Neural cell (in vitro differentiated cells): Measurements from ENCODE around the gene MAP2. TPM values are rescaled to one million over a fixed set of nuclear protein-coding genes. Genes with fewer than 3 reads are reported as not detected.

Experiments
- H2AFZ ChIP-seq: fragments of 200-600, 300-800 bp; sonication (generic), shearing (Covaris generic); 2 replicates; pipeline ENCODE4 v1.6.0; 2014; ENCODE audit warnings: low read depth, mild to moderate bottlenecking, antibody characterized with exemption, low read length, moderate library complexity
- H3F3A ChIP-seq: fragments of 200-600 bp; shearing (Covaris generic); 2 replicates; pipeline ENCODE4 v1.6.1; 2016; ENCODE audit warnings: mild to moderate bottlenecking, moderate library complexity, mixed read lengths, antibody characterized with exemption, low read length; ENCODE audit not compliant: insufficient read depth, poor library complexity, severe bottlenecking
- H3K27ac ChIP-seq: fragments of 200-600, 300-800 bp; sonication (generic), shearing (Covaris generic); 2 replicates; pipeline ENCODE4 v1.5.1; 2014; ENCODE audit warnings: mild to moderate bottlenecking, low read length, moderate library complexity
- H3K27me3 ChIP-seq: fragments of 300-800, 200-600 bp; sonication (generic), shearing (Covaris generic); 2 replicates; pipeline ENCODE4 v1.6.0; 2014; ENCODE audit warnings: mild to moderate bottlenecking, low read depth, low read length, moderate library complexity; ENCODE audit not compliant: insufficient read depth
- H3K36me3 ChIP-seq: fragments of 300-800, 200-600 bp; sonication (generic), shearing (Covaris generic); 2 replicates; pipeline ENCODE4 v1.5.1; 2014; ENCODE audit warnings: mild to moderate bottlenecking, antibody characterized with exemption, low read length, moderate library complexity; ENCODE audit not compliant: insufficient read depth
- H3K4me2 ChIP-seq: fragments of 300-800, 200-600 bp; sonication (generic), shearing (Covaris generic); 2 replicates; pipeline ENCODE4 v1.6.0; 2014; ENCODE audit warnings: mild to moderate bottlenecking, low read length
- H3K4me3 ChIP-seq: fragments of 300-800, 200-600 bp; sonication (generic), shearing (Covaris generic); 2 replicates; pipeline ENCODE4 v1.5.1; 2014; ENCODE audit warnings: mild to moderate bottlenecking, low read length, moderate library complexity
- H3K79me2 ChIP-seq: fragments of 200-600 bp; shearing (Covaris generic); replicated peaks from 2 replicates; pipeline ENCODE4 v1.6.0; 2014; ENCODE audit warnings: mild to moderate bottlenecking, low read length, moderate library complexity; ENCODE audit not compliant: insufficient read depth
- H3K9ac ChIP-seq: fragments of 300-800, 200-600 bp; sonication (generic), shearing (Covaris generic); 2 replicates; pipeline ENCODE4 v1.6.1; 2016; ENCODE audit warnings: mild to moderate bottlenecking, low read length, mixed read lengths
- H3K9me2 ChIP-seq: fragments of 200-600 bp; shearing (Covaris generic); 2 replicates; pipeline ENCODE4 v1.6.1; 2016; ENCODE audit warnings: mild to moderate bottlenecking, low read length, mixed read lengths; ENCODE audit not compliant: insufficient read depth
- H3K9me3 ChIP-seq: fragments of 200-600, 300-800 bp; sonication (generic), shearing (Covaris generic); 2 replicates; pipeline ENCODE4 v1.6.1; 2016; ENCODE audit warnings: mild to moderate bottlenecking, mixed run types, low read length, moderate library complexity, mixed read lengths
- H4K20me1 ChIP-seq: fragments of 200-600 bp; shearing (Covaris generic); 2 replicates; pipeline ENCODE4 v1.6.1; 2016; ENCODE audit warnings: mild to moderate bottlenecking, mixed run types; ENCODE audit not compliant: insufficient read depth
- EP300 ChIP-seq: fragments of 450-650 bp; conservative IDR thresholded peaks from 2 replicates; pipeline ENCODE4 v1.6.1; 2014; ENCODE audit warnings: antibody characterized with exemption, mild to moderate bottlenecking, moderate library complexity; ENCODE audit not compliant: poor library complexity, severe bottlenecking
- EZH2 ChIP-seq: fragments of 200-600, 300-800 bp; shearing (Covaris generic), sonication (generic); IDR thresholded peaks from 2 replicates; pipeline ENCODE4 v1.6.1; 2014; ENCODE audit warnings: antibody characterized with exemption, low read length, borderline replicate concordance, mild to moderate bottlenecking; ENCODE audit not compliant: insufficient read depth, poor library complexity, severe bottlenecking
- MXI1 ChIP-seq: fragments of 450-650 bp; conservative IDR thresholded peaks from 2 replicates; pipeline ENCODE4 v1.6.1; 2014; ENCODE audit warnings: antibody characterized with exemption, mild to moderate bottlenecking; ENCODE audit not compliant: poor library complexity, severe bottlenecking
- POLR2AphosphoS5 ChIP-seq: IDR thresholded peaks from 2 replicates; pipeline ENCODE4 v1.6.1; 2012
- RAD21 ChIP-seq: fragments of 450-650 bp; conservative IDR thresholded peaks from 2 replicates; pipeline ENCODE4 v1.6.1; 2014; ENCODE audit warnings: antibody characterized with exemption, mild to moderate bottlenecking, moderate library complexity
- SMC3 ChIP-seq: fragments of 450-650 bp; conservative IDR thresholded peaks from 2 replicates; pipeline ENCODE4 v1.6.1; 2014; ENCODE audit warnings: antibody characterized with exemption, mild to moderate bottlenecking, moderate library complexity; ENCODE audit not compliant: poor library complexity
- TAF1 ChIP-seq: IDR thresholded peaks from 2 replicates; pipeline ENCODE4 v1.6.1; 2012; ENCODE audit warnings: low read depth
- polyA plus RNA-seq: library from polyadenylated mRNA; depleted of rRNA; stranded (reverse); fragments of >200 nt; gene quantifications from 2 replicates; pipeline ENCODE4 v1.2.3, GENCODE V29; 2014
- TF ChIP-seq, protein P1 (sequence below): fragments of 450-650 bp; IDR thresholded peaks from 2 replicates; pipeline ENCODE4 v1.5.1; 2014; ENCODE audit warnings: antibody characterized with exemption, mild to moderate bottlenecking, moderate library complexity; ENCODE audit not compliant: poor library complexity, severe bottlenecking
- TF ChIP-seq, protein P2 (sequence below): IDR thresholded peaks from 2 replicates; pipeline ENCODE4 v1.6.1; 2012; ENCODE audit warnings: borderline replicate concordance

MAP2 gene
- polyA plus RNA-seq, 1 donor from 2014 or later = 450 TPM

DNA sequence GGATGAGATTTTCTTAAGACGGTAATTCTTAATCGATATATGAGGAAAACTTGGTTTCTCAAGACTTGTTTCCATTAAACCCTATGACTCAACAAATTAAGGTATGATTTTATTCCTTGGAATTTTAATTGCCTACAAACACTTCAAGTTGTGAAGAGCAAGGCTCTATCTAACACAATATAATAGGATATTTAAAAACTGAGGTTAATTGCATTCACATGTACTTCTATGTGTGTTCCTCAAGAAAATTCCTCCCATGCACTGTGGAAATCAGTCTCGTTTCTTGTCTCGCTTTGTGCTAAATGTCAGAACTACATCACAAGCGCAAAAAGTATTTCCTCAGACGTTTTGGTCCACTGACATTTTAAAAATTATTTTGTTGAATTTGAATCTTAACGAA is 238.2 kb downstream of the MAP2 start:
- H3K27me3 ChIP-seq = no peaks in the 10 kb centered on the region
- H3K9ac ChIP-seq = peak overlapping the region; percentile 70
- H3K4me3 ChIP-seq = peak overlapping the region; percentile 65
- TF ChIP-seq, protein P1, sequence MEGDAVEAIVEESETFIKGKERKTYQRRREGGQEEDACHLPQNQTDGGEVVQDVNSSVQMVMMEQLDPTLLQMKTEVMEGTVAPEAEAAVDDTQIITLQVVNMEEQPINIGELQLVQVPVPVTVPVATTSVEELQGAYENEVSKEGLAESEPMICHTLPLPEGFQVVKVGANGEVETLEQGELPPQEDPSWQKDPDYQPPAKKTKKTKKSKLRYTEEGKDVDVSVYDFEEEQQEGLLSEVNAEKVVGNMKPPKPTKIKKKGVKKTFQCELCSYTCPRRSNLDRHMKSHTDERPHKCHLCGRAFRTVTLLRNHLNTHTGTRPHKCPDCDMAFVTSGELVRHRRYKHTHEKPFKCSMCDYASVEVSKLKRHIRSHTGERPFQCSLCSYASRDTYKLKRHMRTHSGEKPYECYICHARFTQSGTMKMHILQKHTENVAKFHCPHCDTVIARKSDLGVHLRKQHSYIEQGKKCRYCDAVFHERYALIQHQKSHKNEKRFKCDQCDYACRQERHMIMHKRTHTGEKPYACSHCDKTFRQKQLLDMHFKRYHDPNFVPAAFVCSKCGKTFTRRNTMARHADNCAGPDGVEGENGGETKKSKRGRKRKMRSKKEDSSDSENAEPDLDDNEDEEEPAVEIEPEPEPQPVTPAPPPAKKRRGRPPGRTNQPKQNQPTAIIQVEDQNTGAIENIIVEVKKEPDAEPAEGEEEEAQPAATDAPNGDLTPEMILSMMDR = no peak
- TF ChIP-seq RAD21 = no peak
- no peak for TF ChIP-seq POLR2AphosphoS5
- no peak for TF ChIP-seq SMC3
- TF ChIP-seq EZH2 = no peak
- no peak for TF ChIP-seq TAF1
- TF ChIP-seq EP300 = no peak
- no peak for TF ChIP-seq MXI1
- TF ChIP-seq, protein P2, sequence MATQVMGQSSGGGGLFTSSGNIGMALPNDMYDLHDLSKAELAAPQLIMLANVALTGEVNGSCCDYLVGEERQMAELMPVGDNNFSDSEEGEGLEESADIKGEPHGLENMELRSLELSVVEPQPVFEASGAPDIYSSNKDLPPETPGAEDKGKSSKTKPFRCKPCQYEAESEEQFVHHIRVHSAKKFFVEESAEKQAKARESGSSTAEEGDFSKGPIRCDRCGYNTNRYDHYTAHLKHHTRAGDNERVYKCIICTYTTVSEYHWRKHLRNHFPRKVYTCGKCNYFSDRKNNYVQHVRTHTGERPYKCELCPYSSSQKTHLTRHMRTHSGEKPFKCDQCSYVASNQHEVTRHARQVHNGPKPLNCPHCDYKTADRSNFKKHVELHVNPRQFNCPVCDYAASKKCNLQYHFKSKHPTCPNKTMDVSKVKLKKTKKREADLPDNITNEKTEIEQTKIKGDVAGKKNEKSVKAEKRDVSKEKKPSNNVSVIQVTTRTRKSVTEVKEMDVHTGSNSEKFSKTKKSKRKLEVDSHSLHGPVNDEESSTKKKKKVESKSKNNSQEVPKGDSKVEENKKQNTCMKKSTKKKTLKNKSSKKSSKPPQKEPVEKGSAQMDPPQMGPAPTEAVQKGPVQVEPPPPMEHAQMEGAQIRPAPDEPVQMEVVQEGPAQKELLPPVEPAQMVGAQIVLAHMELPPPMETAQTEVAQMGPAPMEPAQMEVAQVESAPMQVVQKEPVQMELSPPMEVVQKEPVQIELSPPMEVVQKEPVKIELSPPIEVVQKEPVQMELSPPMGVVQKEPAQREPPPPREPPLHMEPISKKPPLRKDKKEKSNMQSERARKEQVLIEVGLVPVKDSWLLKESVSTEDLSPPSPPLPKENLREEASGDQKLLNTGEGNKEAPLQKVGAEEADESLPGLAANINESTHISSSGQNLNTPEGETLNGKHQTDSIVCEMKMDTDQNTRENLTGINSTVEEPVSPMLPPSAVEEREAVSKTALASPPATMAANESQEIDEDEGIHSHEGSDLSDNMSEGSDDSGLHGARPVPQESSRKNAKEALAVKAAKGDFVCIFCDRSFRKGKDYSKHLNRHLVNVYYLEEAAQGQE = no peak
- H4K20me1 ChIP-seq = peaks cover 4% of the 10 kb centered on the region
- H3F3A ChIP-seq = peaks cover 10% of the 10 kb centered on the region
- peak overlapping the region; percentile 86 for H3K27ac ChIP-seq
- no peak overlapping the region for H2AFZ ChIP-seq
- no peaks in the 10 kb centered on the region for H3K9me3 ChIP-seq
- H3K9me2 ChIP-seq = no peaks in the 10 kb centered on the region
- peaks cover 89% of the 10 kb centered on the region for H3K79me2 ChIP-seq
- H3K36me3 ChIP-seq = peaks cover 4% of the 10 kb centered on the region
- peak overlapping the region; percentile 92 for H3K4me2 ChIP-seq

DNA sequence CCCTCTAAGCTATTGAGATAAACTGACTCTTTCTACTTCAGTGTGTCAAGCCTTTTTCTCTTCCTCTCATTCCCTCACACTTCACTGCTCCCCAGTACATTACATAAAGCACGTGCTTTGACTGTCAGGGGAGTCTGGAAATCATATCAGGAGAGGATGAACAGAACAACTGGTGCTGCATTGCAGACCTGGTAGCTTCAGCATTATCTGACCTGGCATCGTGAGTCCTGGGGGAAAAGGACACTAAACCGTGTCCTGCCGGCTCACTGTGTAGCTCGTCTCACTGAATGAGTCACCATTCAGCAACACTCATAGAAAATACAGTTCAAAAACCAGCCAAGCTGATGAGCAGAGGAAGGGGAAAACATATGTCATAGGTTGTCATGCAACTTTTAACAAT is 239.3 kb downstream of the MAP2 start:
- Histone ChIP-seq H3K4me2 (peak overlapping the region; percentile 92), H3F3A (peaks cover 12% of the 10 kb centered on the region), H3K4me3 (peak overlapping the region; percentile 65), H3K36me3 (no peaks in the 10 kb centered on the region), H4K20me1 (peaks cover 4% of the 10 kb centered on the region), H3K79me2 (peaks cover 89% of the 10 kb centered on the region), H3K9me2 (no peaks in the 10 kb centered on the region), H2AFZ (no peak overlapping the region), H3K27me3 (no peaks in the 10 kb centered on the region), H3K27ac (peak overlapping the region; percentile 86), H3K9ac (peak overlapping the region; percentile 70), H3K9me3 (no peaks in the 10 kb centered on the region)
- TF ChIP-seq POLR2AphosphoS5 (peak; percentile 63), MXI1 (peak; percentile 74), RAD21 (no peak), TAF1 (no peak), EP300 (no peak), SMC3 (no peak), EZH2 (no peak)
- TF ChIP-seq, protein P2 = peak; percentile 56
- TF ChIP-seq, protein P1 = no peak
